Mesangial cell (primary cell): ENCODE results near the gene CDHR1. TPM values are rescaled to one million over a fixed set of nuclear protein-coding genes. Genes with fewer than 3 reads are reported as not detected.

Source experiments
- total RNA-seq: library from RNA; depleted of rRNA; stranded (reverse); fragments of >200 nt; gene quantifications from 2 replicates; pipeline ENCODE4 v1.2.3, GENCODE V29; 2015

CDHR1 gene
- 12.7 and 39.0 TPM in 2 replicates for total RNA-seq

GRCh38 chr10:84194424-84195043 is at the start of gene CDHR1:
CDHR1 (plus strand) TSS chr10:84194537; CDS start chr10:84194761, 224 bp downstream.

GRCh38 chr10:84173501-84173929 is 20.8 kb upstream of the CDHR1 start, which contains the start of gene GPR15LG:
GPR15LG (plus strand) TSS chr10:84173801; CDS start chr10:84173852, 51 bp downstream.

GRCh38 chr10:84225427-84226173 is 31.3 kb downstream of the CDHR1 start, which contains the start of gene LRIT2:
LRIT2 (minus strand) TSS chr10:84225544; CDS start chr10:84225520, 24 bp downstream.

DNA sequence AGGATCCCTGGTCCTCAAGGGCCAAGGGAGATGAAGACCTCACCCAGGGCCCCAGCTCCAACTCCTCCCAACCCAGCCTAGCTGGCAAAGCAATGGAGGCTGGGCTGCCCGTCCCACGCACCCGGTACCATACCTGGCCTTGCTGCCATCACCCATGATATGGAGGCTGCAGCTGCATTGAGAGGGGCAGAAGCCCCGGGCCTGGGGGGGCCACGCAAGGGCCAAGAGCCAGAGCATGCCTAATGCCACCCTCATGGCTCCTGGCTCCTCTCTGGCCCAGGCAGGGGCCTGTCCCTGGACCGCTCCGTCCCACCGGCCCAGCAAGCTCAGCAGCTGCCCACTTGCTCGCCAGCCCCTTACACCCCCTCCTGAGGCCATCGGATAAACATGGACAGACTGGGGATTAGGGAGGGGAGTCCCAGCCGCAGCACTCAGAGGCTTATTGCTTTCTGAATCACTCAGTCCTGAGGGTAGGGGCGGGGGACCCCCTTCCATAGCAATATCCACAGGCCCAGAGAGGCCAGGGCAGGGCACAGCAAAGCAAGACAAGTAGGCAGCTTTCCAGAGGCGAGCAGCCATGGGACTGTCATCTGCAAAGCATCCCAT is 47.0 kb downstream of the CDHR1 start, which contains the start of gene LRIT1:
LRIT1 (minus strand) TSS at position 362 of the 606 bp plus-strand sequence; CDS start at position 255, 107 bp downstream.

DNA sequence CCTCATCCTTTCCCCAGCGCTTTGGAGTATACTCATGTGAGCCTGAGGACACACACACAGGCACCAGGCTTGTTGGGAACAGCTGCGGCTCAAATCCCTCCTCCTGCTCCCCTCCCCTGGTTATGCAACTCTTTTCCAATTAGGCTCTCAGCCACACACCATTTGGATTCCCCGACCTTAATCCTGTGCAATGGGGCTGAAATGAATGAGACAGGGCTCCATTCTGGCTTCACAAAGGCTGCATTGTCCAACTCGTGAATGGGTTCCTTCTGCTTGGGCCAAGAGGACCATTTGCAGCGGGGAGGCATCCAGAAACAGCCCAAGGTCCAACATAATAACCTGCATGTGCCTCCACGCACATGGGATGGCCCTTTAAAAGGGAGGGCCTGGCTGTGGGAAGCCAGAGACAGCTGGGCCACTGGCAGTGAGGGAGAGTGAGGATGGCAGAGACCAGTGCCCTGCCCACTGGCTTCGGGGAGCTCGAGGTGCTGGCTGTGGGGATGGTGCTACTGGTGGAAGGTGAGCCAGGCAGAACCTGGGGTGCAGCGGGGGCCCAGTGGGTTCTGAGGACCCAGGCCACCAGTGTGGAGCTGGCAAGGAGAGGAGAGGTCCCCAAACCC is 50.4 kb downstream of the CDHR1 start, which contains the start of gene RGR:
RGR (plus strand) TSS at position 403 of the 620 bp plus-strand sequence; CDS start at position 441, 38 bp downstream.

Other genes with a start within 250 kb of the CDHR1 start
- 73.8 and 127 TPM in 2 replicates for gene GHITM, start 55.0 kb upstream of the CDHR1 start, total RNA-seq
- 1.1 TPM in 1 of 2 replicates, not detected in the other for gene GPR15LG, start 20.7 kb upstream of the CDHR1 start, total RNA-seq
- gene LRIT2, start 31.0 kb downstream of the CDHR1 start, total RNA-seq = not detected in 2 replicates
- gene LRIT1, start 47.0 kb downstream of the CDHR1 start, total RNA-seq = not detected in 2 replicates
- gene RGR, start 50.5 kb downstream of the CDHR1 start, total RNA-seq = not detected in 2 replicates
- 12.7 and 12.9 TPM in 2 replicates for gene CCSER2, start 134.1 kb downstream of the CDHR1 start, total RNA-seq